Astrocyte (in vitro differentiated cells and primary cell): ENCODE data around the gene ZNF132. TPM values are rescaled to one million over a fixed set of nuclear protein-coding genes. Genes with fewer than 3 reads are reported as not detected.

Source experiments
- DNase-seq: peaks from one replicate; pipeline ENCODE4 v3.0.0-alpha.2; 2010; ENCODE audit warnings: low read depth
- FAIRE-seq: peaks from 2 replicates; lab custom pipeline; 2011; peaks lifted over from hg19 to GRCh38; lab: Jason Lieb, UNC
- H2AFZ ChIP-seq: 2 replicates; pipeline ENCODE4 v1.6.0; 2012; ENCODE audit warnings: low read depth, low read length, inconsistent platforms
- H3K27ac ChIP-seq: 2 replicates; pipeline ENCODE4 v1.5.1; 2011; ENCODE audit warnings: low read depth, low read length, inconsistent platforms
- H3K27me3 ChIP-seq: 2 replicates; pipeline ENCODE4 v1.6.0; 2011; ENCODE audit warnings: low read length, inconsistent platforms; ENCODE audit not compliant: insufficient read depth
- H3K36me3 ChIP-seq: 2 replicates; pipeline ENCODE4 v1.5.1; 2011; ENCODE audit warnings: low read length, inconsistent platforms; ENCODE audit not compliant: insufficient read depth
- H3K4me1 ChIP-seq: 2 replicates; pipeline ENCODE4 v1.5.1; 2011; ENCODE audit warnings: low read length, inconsistent platforms; ENCODE audit not compliant: insufficient read depth
- H3K4me2 ChIP-seq: 2 replicates; pipeline ENCODE4 v1.6.0; 2012; ENCODE audit warnings: low read length, inconsistent platforms
- H3K4me3 ChIP-seq: 2 replicates; pipeline ENCODE4 v1.5.1; 2011; ENCODE audit warnings: low read depth, mild to moderate bottlenecking, low read length, inconsistent platforms; ENCODE audit not compliant: insufficient read depth
- H3K79me2 ChIP-seq: 2 replicates; pipeline ENCODE4 v1.6.0; 2012; ENCODE audit warnings: mild to moderate bottlenecking, low read length, inconsistent platforms; ENCODE audit not compliant: insufficient read depth
- H3K9ac ChIP-seq: 2 replicates; pipeline ENCODE4 v1.6.0; 2012; ENCODE audit warnings: mild to moderate bottlenecking, low read length, inconsistent platforms
- H3K9me3 ChIP-seq: 2 replicates; pipeline ENCODE4 v1.5.1; 2012; ENCODE audit warnings: low read depth, mild to moderate bottlenecking, low read length, inconsistent platforms; ENCODE audit not compliant: insufficient read depth
- H4K20me1 ChIP-seq: 2 replicates; pipeline ENCODE4 v1.6.0; 2012; ENCODE audit warnings: low read length, inconsistent platforms; ENCODE audit not compliant: insufficient read depth
- H3K27ac Mint-ChIP-seq: one replicate; pipeline ENCODE4 v1.8.0; 2021; ENCODE audit warnings: mild to moderate bottlenecking, mixed read lengths; ENCODE audit not compliant: unreplicated experiment
- H3K27me3 Mint-ChIP-seq: one replicate; pipeline ENCODE4 v1.8.0; 2021; ENCODE audit warnings: low read depth, mixed read lengths; ENCODE audit not compliant: unreplicated experiment
- H3K36me3 Mint-ChIP-seq: one replicate; pipeline ENCODE4 v1.8.0; 2021; ENCODE audit warnings: low read depth, mixed read lengths; ENCODE audit not compliant: unreplicated experiment
- H3K4me1 Mint-ChIP-seq: one replicate; pipeline ENCODE4 v1.8.0; 2021; ENCODE audit warnings: low read depth, mixed read lengths; ENCODE audit not compliant: unreplicated experiment
- H3K4me3 Mint-ChIP-seq: one replicate; pipeline ENCODE4 v1.8.0; 2021; ENCODE audit warnings: mild to moderate bottlenecking, moderate library complexity, mixed read lengths; ENCODE audit not compliant: unreplicated experiment
- H3K9me3 Mint-ChIP-seq: one replicate; pipeline ENCODE4 v1.8.0; 2021; ENCODE audit warnings: mild to moderate bottlenecking, mixed read lengths; ENCODE audit not compliant: unreplicated experiment
- CTCF ChIP-seq: IDR thresholded peaks from 2 replicates; pipeline ENCODE4 v1.5.1; 2011; ENCODE audit warnings: low read depth, mild to moderate bottlenecking, inconsistent platforms, low read length, moderate library complexity; ENCODE audit not compliant: insufficient read depth
- EZH2 ChIP-seq: IDR thresholded peaks from 2 replicates; pipeline ENCODE4 v1.6.1; 2012; ENCODE audit warnings: mild to moderate bottlenecking, low read length, inconsistent platforms; ENCODE audit not compliant: insufficient read depth
- total RNA-seq: library from RNA; stranded (reverse); gene quantifications from 2 replicates; pipeline ENCODE4 v1.2.1, GENCODE V29; 2021

ZNF132 gene
- total RNA-seq, 1 donor from 2014 or later = 1.9 TPM

GRCh38 chr19:58475714-58476497, 36.0 kb upstream of the ZNF132 start, which contains the start of gene ZNF446:
Gene ZNF446, plus strand, starts transcription at chr19:58476352. Its CDS starts 867 bp downstream, at chr19:58477219.
- H3K27ac Mint-ChIP-seq = peak within 1 kb of the TSS; percentile 96
- H3K27me3 Mint-ChIP-seq = no peaks in the 10 kb centered on the region
- Histone ChIP-seq H3K27ac (peak within 1 kb of the TSS; percentile 76), H3K4me2 (peak within 1 kb of the TSS; percentile 91), H3K4me1 (peaks cover 31% of the 10 kb centered on the region), H4K20me1 (peaks cover 26% of the 10 kb centered on the region), H3K9ac (peak within 1 kb of the TSS; percentile 81), H3K36me3 (peaks cover 9% of the 10 kb centered on the region), H2AFZ (peak within 1 kb of the TSS; percentile 79), H3K9me3 (no peaks in the 10 kb centered on the region), H3K27me3 (no peaks in the 10 kb centered on the region), H3K4me3 (peak within 1 kb of the TSS; percentile 69), H3K79me2 (no peaks in the 10 kb centered on the region)
- FAIRE-seq (peak; percentile 95), DNase-seq (peak; percentile 92)
- no peaks in the 10 kb centered on the region for H3K9me3 Mint-ChIP-seq
- H3K4me3 Mint-ChIP-seq = peak within 1 kb of the TSS; percentile 86
- H3K36me3 Mint-ChIP-seq = peaks cover 17% of the 10 kb centered on the region
- peaks cover 26% of the 10 kb centered on the region for H3K4me1 Mint-ChIP-seq
- TF ChIP-seq EZH2 (no peak), CTCF (no peak)

- no peak for TF ChIP-seq EZH2
- TF ChIP-seq CTCF = no peak
- Histone ChIP-seq H3K27ac (peak overlapping the region; percentile 76), H3K9ac (peak overlapping the region; percentile 81), H4K20me1 (peaks cover 26% of the 10 kb centered on the region), H3K9me3 (no peaks in the 10 kb centered on the region), H3K4me1 (peaks cover 31% of the 10 kb centered on the region), H3K4me2 (peak overlapping the region; percentile 91), H3K36me3 (peaks cover 9% of the 10 kb centered on the region), H3K4me3 (peak overlapping the region; percentile 69), H2AFZ (peak overlapping the region; percentile 79), H3K27me3 (no peaks in the 10 kb centered on the region), H3K79me2 (no peaks in the 10 kb centered on the region)
- FAIRE-seq = no peak
- Mint-ChIP-seq H3K4me3 (peak overlapping the region; percentile 86), H3K9me3 (no peaks in the 10 kb centered on the region), H3K36me3 (peaks cover 19% of the 10 kb centered on the region), H3K27me3 (no peaks in the 10 kb centered on the region), H3K27ac (peak overlapping the region; percentile 96), H3K4me1 (peaks cover 26% of the 10 kb centered on the region)
- DNase-seq = no peak
Measured at GRCh38 chr19:58474997-58475713, 35.2 kb upstream of the ZNF132 start.
